HL-60 (cell line): ENCODE measurements around the gene RPL22L1.

ENCODE experiments used
- GABPA ChIP-seq: IDR thresholded peaks from 2 replicates; pipeline ENCODE4 v1.6.1; 2012; ENCODE audit warnings: low read depth
- POLR2AphosphoS5 ChIP-seq: IDR thresholded peaks from 2 replicates; pipeline ENCODE4 v1.6.1; 2012; ENCODE audit warnings: low read depth
- REST ChIP-seq: IDR thresholded peaks from 2 replicates; pipeline ENCODE4 v1.6.1; 2012; ENCODE audit warnings: low read depth; ENCODE audit not compliant: insufficient replicate concordance
- SPI1 ChIP-seq: IDR thresholded peaks from 2 replicates; pipeline ENCODE4 v1.6.1; 2012; ENCODE audit warnings: low read depth, mild to moderate bottlenecking, borderline replicate concordance
- TF ChIP-seq, protein P1 (sequence below): IDR thresholded peaks from one replicate; pipeline ENCODE4 v1.5.1; 2011; ENCODE audit warnings: low read length, control low read depth, inconsistent platforms; ENCODE audit not compliant: insufficient read depth

DNA sequence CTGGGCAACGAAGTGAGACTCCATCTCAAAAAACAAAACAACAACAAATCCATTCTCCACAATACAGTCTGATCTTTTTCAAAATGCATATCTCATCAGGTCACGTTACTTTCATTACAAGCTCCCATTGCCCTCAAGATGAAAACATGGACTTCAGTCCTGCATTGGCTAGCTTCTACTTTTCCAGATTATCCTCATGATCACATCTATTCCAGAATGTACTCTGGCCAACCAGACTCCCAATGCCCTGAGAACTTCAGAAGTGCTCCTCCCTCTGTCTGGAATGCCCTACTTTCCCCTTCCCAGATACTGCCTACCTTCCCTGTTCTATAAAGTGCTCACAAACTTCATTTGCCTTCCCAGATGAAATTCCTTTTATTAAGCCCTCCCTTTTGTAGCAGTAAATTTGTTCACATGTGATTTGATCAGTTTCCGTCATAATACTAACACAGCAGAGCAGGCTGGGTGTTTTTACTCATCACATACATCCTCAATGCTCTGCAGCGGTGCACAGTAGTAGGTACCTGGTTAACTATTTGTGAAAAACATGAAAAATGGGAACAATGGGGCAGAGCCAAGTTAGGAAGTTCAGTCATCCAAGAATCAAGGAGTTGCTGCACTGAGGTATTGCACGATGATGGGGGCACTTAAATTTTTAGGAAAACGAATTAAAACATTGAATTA lies 5.3 kb downstream of the RPL22L1 start:
- TF ChIP-seq, protein P1, sequence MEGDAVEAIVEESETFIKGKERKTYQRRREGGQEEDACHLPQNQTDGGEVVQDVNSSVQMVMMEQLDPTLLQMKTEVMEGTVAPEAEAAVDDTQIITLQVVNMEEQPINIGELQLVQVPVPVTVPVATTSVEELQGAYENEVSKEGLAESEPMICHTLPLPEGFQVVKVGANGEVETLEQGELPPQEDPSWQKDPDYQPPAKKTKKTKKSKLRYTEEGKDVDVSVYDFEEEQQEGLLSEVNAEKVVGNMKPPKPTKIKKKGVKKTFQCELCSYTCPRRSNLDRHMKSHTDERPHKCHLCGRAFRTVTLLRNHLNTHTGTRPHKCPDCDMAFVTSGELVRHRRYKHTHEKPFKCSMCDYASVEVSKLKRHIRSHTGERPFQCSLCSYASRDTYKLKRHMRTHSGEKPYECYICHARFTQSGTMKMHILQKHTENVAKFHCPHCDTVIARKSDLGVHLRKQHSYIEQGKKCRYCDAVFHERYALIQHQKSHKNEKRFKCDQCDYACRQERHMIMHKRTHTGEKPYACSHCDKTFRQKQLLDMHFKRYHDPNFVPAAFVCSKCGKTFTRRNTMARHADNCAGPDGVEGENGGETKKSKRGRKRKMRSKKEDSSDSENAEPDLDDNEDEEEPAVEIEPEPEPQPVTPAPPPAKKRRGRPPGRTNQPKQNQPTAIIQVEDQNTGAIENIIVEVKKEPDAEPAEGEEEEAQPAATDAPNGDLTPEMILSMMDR = no peak
- no peak for TF ChIP-seq GABPA
- no peak; the same call in 1 of the 2 replicates for TF ChIP-seq POLR2AphosphoS5
- TF ChIP-seq SPI1 = no peak
- no peak for TF ChIP-seq REST
